ENCODE results near the gene NOL9.
"Not testable (repeated sequence)": the region's sequence is repeated elsewhere in the genome, so short reads cannot be mapped to it uniquely, and the experiment has no call there.

NOL9 gene

GRCh38 chr1:6560267-6560666 lies 6.0 kb upstream of the NOL9 start:
- H3K27me3 ChIP-seq (ENCODE audit: insufficient read depth, poor library complexity, severe bottlenecking): peaks cover 1% of the 10 kb centered on the region
- DNase-seq (ENCODE audit: low read depth in 1 of 2, low spot score in 1 of 2): no peak
- TF ChIP-seq POLR2AphosphoS5 (IDR thresholded peaks at IDR 0.05; ENCODE audit: low read depth) (no peak), REST (IDR thresholded peaks at IDR 0.05; ENCODE audit: insufficient replicate concordance, low read depth) (no peak), GABPA (IDR thresholded peaks at IDR 0.05; ENCODE audit: low read depth) (no peak), CTCF (IDR thresholded peaks at IDR 0.05; ENCODE audit: insufficient read depth, low read length) (no peak), SPI1 (IDR thresholded peaks at IDR 0.05; ENCODE audit: borderline replicate concordance, low read depth) (no peak)
- no peak overlapping the region for H3K27ac ChIP-seq (replicated peaks)
- H3K4me3 ChIP-seq (replicated peaks; ENCODE audit: insufficient read depth, low read length): no peak overlapping the region

GRCh38 chr1:6559161-6559560 lies 4.8 kb upstream of the NOL9 start:
- DNase-seq (ENCODE audit: low read depth in 1 of 2, low spot score in 1 of 2); H3K27me3 ChIP-seq (ENCODE audit: insufficient read depth, poor library complexity, severe bottlenecking); H3K27ac ChIP-seq (replicated peaks); H3K4me3 ChIP-seq (replicated peaks; ENCODE audit: insufficient read depth, low read length): not testable (repeated sequence)

GRCh38 chr1:6557597-6557996 lies 3.3 kb upstream of the NOL9 start:
- Histone ChIP-seq H3K4me3 (replicated peaks; ENCODE audit: insufficient read depth, low read length) (no peak overlapping the region), H3K27me3 (ENCODE audit: insufficient read depth, poor library complexity, severe bottlenecking) (no peaks in the 10 kb centered on the region), H3K27ac (replicated peaks) (no peak overlapping the region)
- no peak for DNase-seq (ENCODE audit: low read depth in 1 of 2, low spot score in 1 of 2)
- TF ChIP-seq CTCF (IDR thresholded peaks at IDR 0.05; ENCODE audit: insufficient read depth, low read length) (no peak), REST (IDR thresholded peaks at IDR 0.05; ENCODE audit: insufficient replicate concordance, low read depth) (no peak), POLR2AphosphoS5 (IDR thresholded peaks at IDR 0.05; ENCODE audit: low read depth) (no peak), SPI1 (IDR thresholded peaks at IDR 0.05; ENCODE audit: borderline replicate concordance, low read depth) (no peak), GABPA (IDR thresholded peaks at IDR 0.05; ENCODE audit: low read depth) (no peak)

GRCh38 chr1:6554907-6555778 lies 830 bp upstream of the NOL9 start, which contains the start of gene TAS1R1:
Gene TAS1R1 (plus strand): TSS chr1:6555307. CDS start chr1:6555374, 67 bp downstream.
- H3K4me3 ChIP-seq (replicated peaks; ENCODE audit: insufficient read depth, low read length): peak within 1 kb of the TSS; percentile 100
- DNase-seq (ENCODE audit: low read depth in 1 of 2, low spot score in 1 of 2): no peak
- H3K27me3 ChIP-seq (ENCODE audit: insufficient read depth, poor library complexity, severe bottlenecking): no peaks in the 10 kb centered on the region
- TF ChIP-seq GABPA (IDR thresholded peaks at IDR 0.05; ENCODE audit: low read depth) (no peak), POLR2AphosphoS5 (IDR thresholded peaks at IDR 0.05; ENCODE audit: low read depth) (no peak), CTCF (IDR thresholded peaks at IDR 0.05; ENCODE audit: insufficient read depth, low read length) (no peak), SPI1 (IDR thresholded peaks at IDR 0.05; ENCODE audit: borderline replicate concordance, low read depth) (no peak), REST (IDR thresholded peaks at IDR 0.05; ENCODE audit: insufficient replicate concordance, low read depth) (no peak)
- peak within 1 kb of the TSS; percentile 59 for H3K27ac ChIP-seq (replicated peaks)
